ENCODE data around the gene CNTFR.

The CNTFR gene

GRCh38 chr9:34570376-34570775, 19.1 kb downstream of the CNTFR start:
- Histone ChIP-seq H3K4me1 (ENCODE audit: control insufficient read depth, insufficient read depth, low read depth, low read length) (no peaks in the 10 kb centered on the region), H3K18ac (ENCODE audit: low read depth in 1 of 2, low read length in 2 of 2) (no peak overlapping the region), H4K91ac (ENCODE audit: low read length) (no peak overlapping the region), H3K14ac (ENCODE audit: low read length in 2 of 2) (no peak overlapping the region), H3K9ac (ENCODE audit: low read length) (peak overlapping the region; percentile 25), H3K4me3 (ENCODE audit: insufficient read depth in 1 of 2, low read depth in 1 of 2, low read length in 2 of 2) (no peak overlapping the region), H2BK15ac (ENCODE audit: low read depth, poor library complexity, severe bottlenecking) (no peak overlapping the region), H2BK12ac (ENCODE audit: low read length in 2 of 2) (no peak overlapping the region), H2AK5ac (ENCODE audit: low read length, severe bottlenecking) (no peak overlapping the region), H2AFZ (ENCODE audit: low read depth, low read length) (no peak overlapping the region), H3K27ac (ENCODE audit: low read length, poor library complexity, severe bottlenecking) (no peak overlapping the region), H3K23ac (ENCODE audit: low read length in 2 of 2) (no peak overlapping the region), H2BK5ac (ENCODE audit: low read depth, low read length, poor library complexity, severe bottlenecking) (no peak overlapping the region), H2BK120ac (ENCODE audit: low read depth, low read length) (no peak overlapping the region), H3K4ac (ENCODE audit: low read depth in 1 of 2, low read length in 2 of 2) (no peak overlapping the region), H3K4me2 (ENCODE audit: low read length, poor library complexity, severe bottlenecking) (no peak overlapping the region), H3K36me3 (ENCODE audit: control insufficient read depth in 1 of 2, insufficient read depth in 2 of 2, low read depth in 1 of 2, low read length in 2 of 2) (no peaks in the 10 kb centered on the region), H4K8ac (ENCODE audit: low read length) (no peak overlapping the region), H3K27me3 (ENCODE audit: control insufficient read depth in 1 of 2, insufficient read depth in 1 of 2, low read length in 2 of 2) (peaks cover 47 to 96% of the 10 kb centered on the region in 2 experiments), H3K9me3 (ENCODE audit: control insufficient read depth, low read length) (no peaks in the 10 kb centered on the region), H3K79me1 (replicated peaks; ENCODE audit: low read length, poor library complexity, severe bottlenecking) (no peaks in the 10 kb centered on the region)
- 40% methylated on average over 11 of the region's 11 CpGs for WGBS
- no peak for DNase-seq

GRCh38 chr9:34568774-34569173, 20.8 kb downstream of the CNTFR start:
- Histone ChIP-seq H2BK5ac (ENCODE audit: low read depth, low read length, poor library complexity, severe bottlenecking) (no peak overlapping the region), H4K8ac (ENCODE audit: low read length) (no peak overlapping the region), H2AFZ (ENCODE audit: low read depth, low read length) (no peak overlapping the region), H3K23ac (ENCODE audit: low read length in 2 of 2) (no peak overlapping the region), H3K18ac (ENCODE audit: low read depth in 1 of 2, low read length in 2 of 2) (no peak overlapping the region), H3K27me3 (ENCODE audit: control insufficient read depth in 1 of 2, insufficient read depth in 1 of 2, low read length in 2 of 2) (peaks cover 48 to 95% of the 10 kb centered on the region in 2 experiments), H3K36me3 (ENCODE audit: control insufficient read depth in 1 of 2, insufficient read depth in 2 of 2, low read depth in 1 of 2, low read length in 2 of 2) (no peaks in the 10 kb centered on the region), H3K14ac (ENCODE audit: low read length in 2 of 2) (no peak overlapping the region), H3K27ac (ENCODE audit: low read length, poor library complexity, severe bottlenecking) (no peak overlapping the region), H2BK12ac (ENCODE audit: low read length in 2 of 2) (no peak overlapping the region), H2BK120ac (ENCODE audit: low read depth, low read length) (no peak overlapping the region), H3K4ac (ENCODE audit: low read depth in 1 of 2, low read length in 2 of 2) (no peak overlapping the region), H2AK5ac (ENCODE audit: low read length, severe bottlenecking) (no peak overlapping the region), H3K9me3 (ENCODE audit: control insufficient read depth, low read length) (no peaks in the 10 kb centered on the region), H4K91ac (ENCODE audit: low read length) (no peak overlapping the region), H3K4me3 (ENCODE audit: insufficient read depth in 1 of 2, low read depth in 1 of 2, low read length in 2 of 2) (no peak overlapping the region), H3K4me2 (ENCODE audit: low read length, poor library complexity, severe bottlenecking) (no peak overlapping the region), H3K4me1 (ENCODE audit: control insufficient read depth, insufficient read depth, low read depth, low read length) (no peaks in the 10 kb centered on the region), H3K9ac (ENCODE audit: low read length) (no peak overlapping the region), H2BK15ac (ENCODE audit: low read depth, poor library complexity, severe bottlenecking) (no peak overlapping the region), H3K79me1 (replicated peaks; ENCODE audit: low read length, poor library complexity, severe bottlenecking) (no peaks in the 10 kb centered on the region)
- WGBS, result 74% methylated on average over 12 of the region's 12 CpGs
- no peak for DNase-seq

GRCh38 chr9:34568133-34568532, 21.4 kb downstream of the CNTFR start:
- no peak overlapping the region for H3K23ac ChIP-seq (ENCODE audit: low read length in 2 of 2)
- no peak for DNase-seq
- H3K79me1 ChIP-seq (replicated peaks; ENCODE audit: low read length, poor library complexity, severe bottlenecking), result no peaks in the 10 kb centered on the region
- peaks cover 51 to 95% of the 10 kb centered on the region in 2 experiments for H3K27me3 ChIP-seq (ENCODE audit: control insufficient read depth in 1 of 2, insufficient read depth in 1 of 2, low read length in 2 of 2)
- H4K8ac ChIP-seq (ENCODE audit: low read length), result no peak overlapping the region
- H2BK120ac ChIP-seq (ENCODE audit: low read depth, low read length), result no peak overlapping the region
- H2BK15ac ChIP-seq (ENCODE audit: low read depth, poor library complexity, severe bottlenecking), result no peak overlapping the region
- H3K4ac ChIP-seq (ENCODE audit: low read depth in 1 of 2, low read length in 2 of 2), result no peak overlapping the region
- H3K27ac ChIP-seq (ENCODE audit: low read length, poor library complexity, severe bottlenecking), result no peak overlapping the region
- no peaks in the 10 kb centered on the region for H3K9me3 ChIP-seq (ENCODE audit: control insufficient read depth, low read length)
- no peak overlapping the region for H3K14ac ChIP-seq (ENCODE audit: low read length in 2 of 2)
- H3K9ac ChIP-seq (ENCODE audit: low read length), result no peak overlapping the region
- no peaks in the 10 kb centered on the region for H3K36me3 ChIP-seq (ENCODE audit: control insufficient read depth in 1 of 2, insufficient read depth in 2 of 2, low read depth in 1 of 2, low read length in 2 of 2)
- H2BK5ac ChIP-seq (ENCODE audit: low read depth, low read length, poor library complexity, severe bottlenecking), result no peak overlapping the region
- no peak overlapping the region for H3K4me3 ChIP-seq (ENCODE audit: insufficient read depth in 1 of 2, low read depth in 1 of 2, low read length in 2 of 2)
- H3K4me1 ChIP-seq (ENCODE audit: control insufficient read depth, insufficient read depth, low read depth, low read length), result no peaks in the 10 kb centered on the region
- H2BK12ac ChIP-seq (ENCODE audit: low read length in 2 of 2), result no peak overlapping the region
- H2AK5ac ChIP-seq (ENCODE audit: low read length, severe bottlenecking), result no peak overlapping the region
- WGBS, result 93% methylated on average over 6 of the region's 7 CpGs
- no peak overlapping the region for H4K91ac ChIP-seq (ENCODE audit: low read length)
- H3K18ac ChIP-seq (ENCODE audit: low read depth in 1 of 2, low read length in 2 of 2), result no peak overlapping the region
- no peak overlapping the region for H3K4me2 ChIP-seq (ENCODE audit: low read length, poor library complexity, severe bottlenecking)
- no peak overlapping the region for H2AFZ ChIP-seq (ENCODE audit: low read depth, low read length)

- Histone ChIP-seq H3K4ac (ENCODE audit: low read depth in 1 of 2, low read length in 2 of 2) (no peak overlapping the region), H3K9me3 (ENCODE audit: control insufficient read depth, low read length) (peaks cover 5% of the 10 kb centered on the region), H2BK12ac (ENCODE audit: low read length in 2 of 2) (no peak overlapping the region), H2AFZ (ENCODE audit: low read depth, low read length) (no peak overlapping the region), H3K27ac (ENCODE audit: low read length, poor library complexity, severe bottlenecking) (no peak overlapping the region), H2AK5ac (ENCODE audit: low read length, severe bottlenecking) (no peak overlapping the region), H3K79me1 (replicated peaks; ENCODE audit: low read length, poor library complexity, severe bottlenecking) (no peaks in the 10 kb centered on the region), H3K23ac (ENCODE audit: low read length in 2 of 2) (no peak overlapping the region), H3K4me2 (ENCODE audit: low read length, poor library complexity, severe bottlenecking) (no peak overlapping the region), H3K4me3 (ENCODE audit: insufficient read depth in 1 of 2, low read depth in 1 of 2, low read length in 2 of 2) (no peak overlapping the region), H3K14ac (ENCODE audit: low read length in 2 of 2) (no peak overlapping the region), H3K9ac (ENCODE audit: low read length) (no peak overlapping the region), H4K91ac (ENCODE audit: low read length) (no peak overlapping the region), H3K36me3 (ENCODE audit: control insufficient read depth in 1 of 2, insufficient read depth in 2 of 2, low read depth in 1 of 2, low read length in 2 of 2) (no peaks in the 10 kb centered on the region), H4K8ac (ENCODE audit: low read length) (no peak overlapping the region), H3K4me1 (ENCODE audit: control insufficient read depth, insufficient read depth, low read depth, low read length) (no peaks in the 10 kb centered on the region), H2BK15ac (ENCODE audit: low read depth, poor library complexity, severe bottlenecking) (no peak overlapping the region), H3K18ac (ENCODE audit: low read depth in 1 of 2, low read length in 2 of 2) (no peak overlapping the region), H3K27me3 (ENCODE audit: control insufficient read depth in 1 of 2, insufficient read depth in 1 of 2, low read length in 2 of 2) (peaks cover 51 to 97% of the 10 kb centered on the region in 2 experiments), H2BK5ac (ENCODE audit: low read depth, low read length, poor library complexity, severe bottlenecking) (no peak overlapping the region), H2BK120ac (ENCODE audit: low read depth, low read length) (no peak overlapping the region)
- 89% methylated on average over 6 of the region's 6 CpGs for WGBS
- no peak for DNase-seq
These were observed 22.6 kb downstream of the CNTFR start for GRCh38 chr9:34566972-34567371.

Measured in mesenchymal stem cell (in vitro differentiated cells and primary cell).